ENCODE results near the gene LMBRD2.

Gene LMBRD2

GRCh38 chr5:36058776-36059175 is 92.9 kb downstream of the LMBRD2 start:
- TF ChIP-seq CTCF (IDR thresholded peaks at IDR 0.05), result no peak
- TF ChIP-seq ZFX (IDR thresholded peaks at IDR 0.05; ENCODE audit: borderline replicate concordance), result no peak
- no peak overlapping the region for H3K27ac ChIP-seq

GRCh38 chr5:36057386-36057785 is 94.3 kb downstream of the LMBRD2 start:
- TF ChIP-seq CTCF (IDR thresholded peaks at IDR 0.05), result no peak
- no peak for TF ChIP-seq ZFX (IDR thresholded peaks at IDR 0.05; ENCODE audit: borderline replicate concordance)
- no peak overlapping the region for H3K27ac ChIP-seq

GRCh38 chr5:36056422-36056821 is 95.3 kb downstream of the LMBRD2 start:
- TF ChIP-seq CTCF (IDR thresholded peaks at IDR 0.05) (no peak), ZFX (IDR thresholded peaks at IDR 0.05; ENCODE audit: borderline replicate concordance) (no peak)
- H3K27ac ChIP-seq, result no peak overlapping the region

GRCh38 chr5:36055984-36056383 is 95.7 kb downstream of the LMBRD2 start:
- TF ChIP-seq CTCF (IDR thresholded peaks at IDR 0.05), result no peak
- no peak for TF ChIP-seq ZFX (IDR thresholded peaks at IDR 0.05; ENCODE audit: borderline replicate concordance)
- no peak overlapping the region for H3K27ac ChIP-seq

- TF ChIP-seq ZFX (IDR thresholded peaks at IDR 0.05; ENCODE audit: borderline replicate concordance) (no peak), CTCF (IDR thresholded peaks at IDR 0.05) (no peak)
- no peak overlapping the region for H3K27ac ChIP-seq
These were observed 97.0 kb downstream of the LMBRD2 start for GRCh38 chr5:36054647-36055046.

GRCh38 chr5:36052538-36052937 is 99.1 kb downstream of the LMBRD2 start:
- H3K27ac ChIP-seq, result no peak overlapping the region
- TF ChIP-seq ZFX (IDR thresholded peaks at IDR 0.05; ENCODE audit: borderline replicate concordance) (no peak), CTCF (IDR thresholded peaks at IDR 0.05) (no peak)

GRCh38 chr5:36049949-36050348 is 101.7 kb downstream of the LMBRD2 start:
- no peak overlapping the region for H3K27ac ChIP-seq
- TF ChIP-seq CTCF (IDR thresholded peaks at IDR 0.05) (no peak), ZFX (IDR thresholded peaks at IDR 0.05; ENCODE audit: borderline replicate concordance) (no peak)

All from 22Rv1 (cell line).